K562 (cell line): Measurements from ENCODE around the gene COL23A1. TPM values are rescaled to one million over a fixed set of nuclear protein-coding genes. Genes with fewer than 3 reads are reported as not detected.
A peak's percentile ranks its signal among the peaks of the same experiment; 100 is the strongest.

ENCODE experiments used
- BRF2 ChIP-seq: IDR thresholded peaks from 3 replicates; pipeline ENCODE4 v1.6.1; 2011; ENCODE audit warnings: borderline replicate concordance, mild to moderate bottlenecking; ENCODE audit not compliant: insufficient read length, insufficient read depth
- CEBPB ChIP-seq: fragments of 450-650 bp; IDR thresholded peaks from 2 replicates; pipeline ENCODE4 v1.6.1; 2016; ENCODE audit warnings: missing genetic modification characterization, missing compliant biosample characterization
- DACH1 ChIP-seq: fragments of 450-650 bp; IDR thresholded peaks from 2 replicates; pipeline ENCODE4 v1.6.1; 2018; ENCODE audit not compliant: partially characterized antibody
- ESRRB ChIP-seq: fragments of 250-450 bp; sonication (Bioruptor Pico); IDR thresholded peaks from 2 replicates; pipeline ENCODE4 v1.5.0; 2020; ENCODE audit warnings: mild to moderate bottlenecking, moderate library complexity, borderline replicate concordance
- L3MBTL2 ChIP-seq: fragments of 450-650 bp; IDR thresholded peaks from 2 replicates; pipeline ENCODE4 v1.6.1; 2016; ENCODE audit warnings: mild to moderate bottlenecking, moderate library complexity
- NR1H2 ChIP-seq: sonication (generic); formaldehyde crosslinking; IDR thresholded peaks from 2 replicates; pipeline ENCODE4 v1.4.0; 2020; ENCODE audit warnings: mild to moderate bottlenecking, missing genetic modification reagents
- NR3C1 ChIP-seq: sonication (generic); formaldehyde crosslinking; IDR thresholded peaks from 2 replicates; pipeline ENCODE4 v1.8.1; 2022; ENCODE audit warnings: missing genetic modification reagents
- NR4A1 ChIP-seq, 2 experiments: fragments of 250-450 bp in 1 of 2; fragments of 450-650 bp in 1 of 2; sonication (Bioruptor Pico) in 1 of 2; IDR thresholded peaks; 2 replicates each; pipeline versions ENCODE4 v1.4.0 to v1.6.1; 2016 to 2020; ENCODE audit warnings: mild to moderate bottlenecking in 2 of 2, missing compliant biosample characterization in 1 of 2, missing genetic modification characterization in 1 of 2, moderate library complexity in 1 of 2
- PRPF4 ChIP-seq: fragments of 200-400 bp; formaldehyde crosslinking; IDR thresholded peaks from one replicate; pipeline ENCODE4 v1.6.1; 2017; ENCODE audit warnings: low read length, low read depth, mild to moderate bottlenecking; ENCODE audit not compliant: insufficient read depth, poor library complexity, severe bottlenecking
- SUPT5H ChIP-seq: fragments of 450-650 bp; IDR thresholded peaks from 2 replicates; pipeline ENCODE4 v1.6.1; 2016
- TEAD4 ChIP-seq, 2 experiments: sonication (generic) in 1 of 2; formaldehyde crosslinking in 1 of 2; IDR thresholded peaks; 2 replicates each; pipeline versions ENCODE4 v1.6.1 to v1.8.0; 2012 to 2022; ENCODE audit warnings: borderline replicate concordance in 1 of 2, inconsistent platforms in 1 of 2, low read length in 1 of 2, mild to moderate bottlenecking in 1 of 2, missing genetic modification reagents in 1 of 2
- ZBTB17 ChIP-seq: fragments of 450-650 bp; formaldehyde crosslinking; IDR thresholded peaks from 2 replicates; pipeline ENCODE4 v1.4.0; 2020; ENCODE audit warnings: mild to moderate bottlenecking
- ZFP1 ChIP-seq: fragments of 450-650 bp; formaldehyde crosslinking; IDR thresholded peaks from 2 replicates; pipeline ENCODE4 v1.4.0; 2020; ENCODE audit warnings: mild to moderate bottlenecking, mixed read lengths
- ZKSCAN3 ChIP-seq: fragments of 250-450 bp; sonication (Bioruptor Pico); IDR thresholded peaks from 2 replicates; pipeline ENCODE4 v1.4.0; 2020
- ZNF124 ChIP-seq: sonication (generic); formaldehyde crosslinking; IDR thresholded peaks from 2 replicates; pipeline ENCODE4 v1.8.1; 2022; ENCODE audit warnings: missing genetic modification reagents
- ZNF174 ChIP-seq: fragments of 250-450 bp; sonication (Bioruptor Pico); IDR thresholded peaks from 2 replicates; pipeline ENCODE4 v1.4.0; 2020; ENCODE audit warnings: mild to moderate bottlenecking
- ZNF592 ChIP-seq: fragments of 450-650 bp; IDR thresholded peaks from 2 replicates; pipeline ENCODE4 v1.6.1; 2017; ENCODE audit warnings: antibody characterized with exemption, mild to moderate bottlenecking
- polyA plus RNA-seq, 8 experiments: library from polyadenylated mRNA; depleted of rRNA in 4 of 8; stranded (reverse) in 5 of 8; unstranded in 3 of 8; fragments of >200 nt; fragmentation: Nextera tagmentation in 2 of 8; fragmentation: Illumina TruSeq in 1 of 8; extraction: Ambion mirVana in 2 of 8; extraction: Trizol in 1 of 8; gene quantifications; 2 replicates each; pipeline versions ENCODE4 v1.2.1 to v1.2.3, GENCODE V29; 2011 to 2014; ENCODE audit warnings: inconsistent platforms in 1 of 8, missing spikeins in 1 of 8
- total RNA-seq, 7 experiments: library from RNA; depleted of rRNA in 6 of 7; stranded (reverse); fragments of >200 nt in 6 of 7; fragmentation: Illumina TruSeq in 2 of 7; extraction: Trizol in 2 of 7; gene quantifications; 2 replicates each; pipeline versions ENCODE4 v1.2.1 to v1.2.3, GENCODE V29; 2011 to 2021; ENCODE audit warnings: low replicate concordance in 1 of 7
- TF ChIP-seq, protein P1 (sequence below): fragments of 450-650 bp; IDR thresholded peaks from 2 replicates; pipeline ENCODE4 v1.7.0; 2016; ENCODE audit warnings: borderline replicate concordance
- TF ChIP-seq, protein P2 (sequence below), 2 experiments: fragments of 250-450 bp in 1 of 2; fragments of 450-650 bp in 1 of 2; sonication (Bioruptor Pico) in 1 of 2; IDR thresholded peaks; 2 replicates each; pipeline versions ENCODE4 v1.6.1 to v1.8.0; 2016 to 2021; ENCODE audit warnings: mild to moderate bottlenecking in 2 of 2, moderate library complexity in 2 of 2, missing compliant biosample characterization in 1 of 2, missing genetic modification characterization in 1 of 2

Gene COL23A1
- total and polyA plus RNA-seq, 9 of the 15 experiments (the other 6 are each of a cell fraction or from before 2014, with no cell fraction given) = 0.09 TPM; not detected in 8

GRCh38 chr5:178626484-178627258 lies 36.5 kb upstream of the COL23A1 start, which contains the start of gene CLK4 (continued):
- TF ChIP-seq BRF2 (no peak), NR4A1 (CRISPR knock-in tag; IDR thresholded peaks at IDR 0.05) (0 out of 2 replicates have a peak, but pooled peaks have one; percentile 33), NR4A1 (tag; IDR thresholded peaks at IDR 0.05) (no peak), L3MBTL2 (peak; percentile 47), DACH1 (no peak), SUPT5H (peak; percentile 93), ZNF592 (no peak), ZKSCAN3 (no peak), CEBPB (tag) (no peak), ZNF174 (CRISPR knock-in tag) (no peak), NR1H2 (CRISPR knock-in tag) (0 out of 2 replicates have a peak, but pooled peaks have one; percentile 45), PRPF4 (no peak), TEAD4 (IDR thresholded peaks at IDR 0.05; ENCODE audit: low read length) (peak; percentile 51), TEAD4 (CRISPR knock-in tag; IDR thresholded peaks at IDR 0.05; ENCODE audit: borderline replicate concordance) (no peak), ESRRB (CRISPR knock-in tag) (no peak), NR3C1 (CRISPR knock-in tag) (no peak), ZNF124 (CRISPR knock-in tag) (0 out of 2 replicates have a peak, but pooled peaks have one; percentile 33), ZBTB17 (CRISPR knock-in tag) (peak; percentile 27; the same call in 1 of the 2 replicates), ZFP1 (no peak)
- TF ChIP-seq, protein P1, sequence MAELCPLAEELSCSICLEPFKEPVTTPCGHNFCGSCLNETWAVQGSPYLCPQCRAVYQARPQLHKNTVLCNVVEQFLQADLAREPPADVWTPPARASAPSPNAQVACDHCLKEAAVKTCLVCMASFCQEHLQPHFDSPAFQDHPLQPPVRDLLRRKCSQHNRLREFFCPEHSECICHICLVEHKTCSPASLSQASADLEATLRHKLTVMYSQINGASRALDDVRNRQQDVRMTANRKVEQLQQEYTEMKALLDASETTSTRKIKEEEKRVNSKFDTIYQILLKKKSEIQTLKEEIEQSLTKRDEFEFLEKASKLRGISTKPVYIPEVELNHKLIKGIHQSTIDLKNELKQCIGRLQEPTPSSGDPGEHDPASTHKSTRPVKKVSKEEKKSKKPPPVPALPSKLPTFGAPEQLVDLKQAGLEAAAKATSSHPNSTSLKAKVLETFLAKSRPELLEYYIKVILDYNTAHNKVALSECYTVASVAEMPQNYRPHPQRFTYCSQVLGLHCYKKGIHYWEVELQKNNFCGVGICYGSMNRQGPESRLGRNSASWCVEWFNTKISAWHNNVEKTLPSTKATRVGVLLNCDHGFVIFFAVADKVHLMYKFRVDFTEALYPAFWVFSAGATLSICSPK = no peak
- TF ChIP-seq, protein P2, sequence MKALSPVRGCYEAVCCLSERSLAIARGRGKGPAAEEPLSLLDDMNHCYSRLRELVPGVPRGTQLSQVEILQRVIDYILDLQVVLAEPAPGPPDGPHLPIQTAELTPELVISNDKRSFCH (CRISPR knock-in tag; IDR thresholded peaks at IDR 0.05) = no peak
- TF ChIP-seq, protein P2 (tag; IDR thresholded peaks at IDR 0.05) = peak; percentile 75; the same call in 1 of the 2 replicates
